Loucy (cell line): ENCODE data around the gene SUPV3L1.
"Not testable (repeated sequence)": the region's sequence is repeated elsewhere in the genome, so short reads cannot be mapped to it uniquely, and the experiment has no call there.

Experiments used
- H2AFZ ChIP-seq: fragments of 200-600 bp; sonication (generic); 2 replicates; pipeline ENCODE4 v1.6.0; 2016; ENCODE audit warnings: antibody characterized with exemption, mild to moderate bottlenecking, low read length, moderate library complexity
- H3F3A ChIP-seq: fragments of 200-600 bp; 2 replicates; pipeline ENCODE4 v1.6.0; 2016; ENCODE audit warnings: antibody characterized with exemption, low read depth, mild to moderate bottlenecking
- H3K27me3 ChIP-seq: fragments of 200-600 bp; sonication (generic); 2 replicates; pipeline ENCODE4 v1.6.1; 2014; ENCODE audit warnings: low read length, mild to moderate bottlenecking; ENCODE audit not compliant: insufficient read depth, poor library complexity, severe bottlenecking
- H3K36me3 ChIP-seq: fragments of 200-600 bp; sonication (generic); 2 replicates; pipeline ENCODE4 v1.6.1; 2016; ENCODE audit warnings: low read length; ENCODE audit not compliant: insufficient read depth
- H3K4me1 ChIP-seq: fragments of 200-600 bp; sonication (generic); 2 replicates; pipeline ENCODE4 v1.5.1; 2014; ENCODE audit warnings: low read length, mild to moderate bottlenecking; ENCODE audit not compliant: insufficient read depth, poor library complexity, severe bottlenecking
- H3K4me2 ChIP-seq: fragments of 200-600 bp; sonication (generic); 2 replicates; pipeline ENCODE4 v1.6.0; 2014; ENCODE audit warnings: antibody characterized with exemption, low read length, low read depth, mild to moderate bottlenecking; ENCODE audit not compliant: poor library complexity, severe bottlenecking
- H3K4me3 ChIP-seq: fragments of 200-600 bp; sonication (generic); 2 replicates; pipeline ENCODE4 v1.5.1; 2014; ENCODE audit warnings: low read length, mild to moderate bottlenecking, mixed read lengths; ENCODE audit not compliant: poor library complexity, severe bottlenecking
- H3K79me2 ChIP-seq: fragments of 200-600 bp; sonication (generic); 2 replicates; pipeline ENCODE4 v1.6.1; 2014; ENCODE audit warnings: low read length; ENCODE audit not compliant: insufficient read depth
- H3K9ac ChIP-seq: fragments of 200-600 bp; sonication (generic); 2 replicates; pipeline ENCODE4 v1.6.0; 2014; ENCODE audit warnings: mild to moderate bottlenecking, low read depth, low read length, moderate library complexity; ENCODE audit not compliant: poor library complexity, severe bottlenecking
- H3K9me2 ChIP-seq: fragments of 200-600 bp; sonication (generic); replicated peaks from 2 replicates; pipeline ENCODE4 v1.6.1; 2016; ENCODE audit warnings: low read depth, low read length, mixed read lengths
- H3K9me3 ChIP-seq: fragments of 200-600 bp; sonication (generic); 2 replicates; pipeline ENCODE4 v1.6.1; 2014; ENCODE audit warnings: mild to moderate bottlenecking, antibody characterized with exemption, low read length, low read depth; ENCODE audit not compliant: insufficient read depth
- H4K20me1 ChIP-seq: fragments of 200-600 bp; sonication (generic); 2 replicates; pipeline ENCODE4 v1.6.0; 2014; ENCODE audit warnings: antibody characterized with exemption, low read length, mild to moderate bottlenecking; ENCODE audit not compliant: insufficient read depth, poor library complexity, severe bottlenecking
- CTCF ChIP-seq: fragments of 200-600 bp; sonication (generic); conservative IDR thresholded peaks from 2 replicates; pipeline ENCODE4 v1.5.1; 2014; ENCODE audit warnings: mild to moderate bottlenecking, antibody characterized with exemption, low read length
- EZH2phosphoT487 ChIP-seq: fragments of 200-600 bp; IDR thresholded peaks from 2 replicates; pipeline ENCODE4 v1.6.1; 2018; ENCODE audit warnings: antibody characterized with exemption, mild to moderate bottlenecking, moderate library complexity, borderline replicate concordance

The SUPV3L1 gene

GRCh38 chr10:69172241-69172982 is 7.6 kb upstream of the SUPV3L1 start:
- Histone ChIP-seq H3F3A (no peaks in the 10 kb centered on the region), H2AFZ (no peak overlapping the region), H3K4me2 (no peak overlapping the region), H3K27me3 (no peaks in the 10 kb centered on the region), H3K9ac (no peak overlapping the region), H4K20me1 (no peaks in the 10 kb centered on the region), H3K79me2 (no peaks in the 10 kb centered on the region), H3K4me1 (no peaks in the 10 kb centered on the region), H3K9me2 (no peaks in the 10 kb centered on the region), H3K36me3 (peaks cover 49% of the 10 kb centered on the region; the same call in 1 of the 2 replicates), H3K9me3 (no peaks in the 10 kb centered on the region), H3K4me3 (no peak overlapping the region)
- TF ChIP-seq EZH2phosphoT487 = no peak
- no peak for TF ChIP-seq CTCF

- not testable (repeated sequence) for H4K20me1 ChIP-seq, H3K4me1 ChIP-seq, H3F3A ChIP-seq, H3K9me3 ChIP-seq, H3K9ac ChIP-seq, H3K9me2 ChIP-seq, H3K4me2 ChIP-seq, H3K79me2 ChIP-seq, H3K4me3 ChIP-seq, H2AFZ ChIP-seq, H3K27me3 ChIP-seq
- peaks cover 24% of the 10 kb centered on the region; the same call in 1 of the 2 replicates for H3K36me3 ChIP-seq
Measured at GRCh38 chr10:69175326-69175725, 4.7 kb upstream of the SUPV3L1 start.

GRCh38 chr10:69176823-69177222 is 3.2 kb upstream of the SUPV3L1 start:
- no peak overlapping the region for H3K4me3 ChIP-seq
- H3K4me1 ChIP-seq = peaks cover 6% of the 10 kb centered on the region
- H3K9me3 ChIP-seq = no peaks in the 10 kb centered on the region
- no peaks in the 10 kb centered on the region for H3K9me2 ChIP-seq
- H4K20me1 ChIP-seq = peaks cover 11% of the 10 kb centered on the region
- H3F3A ChIP-seq = no peaks in the 10 kb centered on the region
- TF ChIP-seq CTCF (no peak), EZH2phosphoT487 (no peak)
- no peak overlapping the region for H3K9ac ChIP-seq
- no peak overlapping the region for H2AFZ ChIP-seq
- peaks cover 9% of the 10 kb centered on the region; the same call in 1 of the 2 replicates for H3K36me3 ChIP-seq
- H3K79me2 ChIP-seq = peaks cover 17% of the 10 kb centered on the region
- H3K27me3 ChIP-seq = no peaks in the 10 kb centered on the region
- no peak overlapping the region for H3K4me2 ChIP-seq
